HepG2 (cell line): ENCODE measurements around the gene KIRREL3. TPM values are rescaled to one million over a fixed set of nuclear protein-coding genes. Genes with fewer than 3 reads are reported as not detected.

ENCODE experiments used
- ATAC-seq: fragments of 200-7000 bp; cut with Tn5 transposase; 3 replicates; pipeline ENCODE4 v1.9.1; 2020; ENCODE audit warnings: mild to moderate bottlenecking, moderate library complexity
- BruUV-seq: library from RNA; stranded (reverse); fragments of 400-500 nt; replicated peaks from 2 replicates; lab custom pipeline; 2021; lab: Mats Ljungman, UMichigan
- CTCF ChIA-PET: fragments of 300-600 bp; formaldehyde crosslinking; extraction: SDS; loops from one replicate; lab custom pipeline; 2021; ENCODE audit warnings: low total read pairs, inconsistent platforms, low intra/inter-chr PET ratio; lab: Yijun Ruan, JAX
- POLR2A ChIA-PET: fragments of 350-600 bp; sonication (Branson Sonifier 250); formaldehyde crosslinking; loops from one replicate; lab custom pipeline; 2020; ENCODE audit warnings: antibody characterized with exemption, inconsistent platforms; lab: Yijun Ruan, JAX
- DNase-seq: peaks from one replicate; pipeline ENCODE4 v3.0.0-alpha.2; 2015; ENCODE audit warnings: low spot score
- FAIRE-seq: peaks from 3 replicates; lab custom pipeline; 2011; peaks lifted over from hg19 to GRCh38; lab: Jason Lieb, UNC
- H2AFZ ChIP-seq: one replicate; pipeline ENCODE4 v1.6.1; 2011; ENCODE audit warnings: low read length, inconsistent platforms
- H3K27ac ChIP-seq: fragments of 300-600 bp; 3 replicates; pipeline ENCODE4 v1.8.0; 2011; ENCODE audit warnings: mixed run types, mild to moderate bottlenecking, mixed read lengths, low read length, inconsistent platforms; ENCODE audit not compliant: insufficient read depth; ENCODE audit errors: extremely low read length
- H3K27me3 ChIP-seq, 2 experiments: fragments of 200-600 bp in 1 of 2; 2 replicates in 1 of 2; 3 replicates in 1 of 2; pipeline versions ENCODE4 v1.6.0 to v1.8.0; 2011; ENCODE audit warnings: low read length in 2 of 2, mild to moderate bottlenecking in 2 of 2, moderate library complexity in 2 of 2, inconsistent platforms in 1 of 2; ENCODE audit not compliant: insufficient read depth in 2 of 2, control insufficient read depth in 1 of 2
- H3K36me3 ChIP-seq, 2 experiments: fragments of 200-600 bp in 1 of 2; replicated peaks in 1 of 2; 2 replicates in 1 of 2; 3 replicates in 1 of 2; pipeline versions ENCODE4 v1.5.1 to v1.8.0; 2011; ENCODE audit warnings: low read length in 2 of 2, inconsistent platforms in 1 of 2; ENCODE audit not compliant: insufficient read depth in 2 of 2, control insufficient read depth in 1 of 2
- H3K4me1 ChIP-seq: 2 replicates; pipeline ENCODE4 v1.5.1; 2012; ENCODE audit warnings: low read length, inconsistent platforms; ENCODE audit not compliant: insufficient read depth
- H3K4me2 ChIP-seq: 2 replicates; pipeline ENCODE4 v1.6.0; 2011; ENCODE audit warnings: low read depth, low read length, inconsistent platforms
- H3K4me3 ChIP-seq, 3 experiments: fragments of 200-600 bp in 1 of 3; sonication (generic), shearing (Covaris generic) in 1 of 3; replicated peaks in 1 of 3; 2 replicates each; pipeline ENCODE4 v1.5.1; 2011 to 2016; ENCODE audit warnings: low read length in 3 of 3, inconsistent platforms in 2 of 3, low read depth in 2 of 3, mild to moderate bottlenecking in 2 of 3, control low read depth in 1 of 3, mixed read lengths in 1 of 3; ENCODE audit not compliant: insufficient read depth in 1 of 3
- H3K79me2 ChIP-seq: one replicate; pipeline ENCODE4 v1.6.1; 2011; ENCODE audit warnings: low read length, inconsistent platforms; ENCODE audit not compliant: insufficient read depth
- H3K9ac ChIP-seq: 2 replicates; pipeline ENCODE4 v1.6.0; 2011; ENCODE audit warnings: mild to moderate bottlenecking, low read depth, low read length, inconsistent platforms; ENCODE audit not compliant: insufficient read depth
- H3K9me3 ChIP-seq: 2 replicates; pipeline ENCODE4 v1.5.1; 2012; ENCODE audit warnings: mild to moderate bottlenecking, low read length
- H4K20me1 ChIP-seq: 2 replicates; pipeline ENCODE4 v1.6.0; 2011; ENCODE audit warnings: inconsistent platforms, mild to moderate bottlenecking, low read length, moderate library complexity; ENCODE audit not compliant: insufficient read depth
- GTF2F1 ChIP-seq: fragments of 150-350 bp; IDR thresholded peaks from 2 replicates; pipeline ENCODE4 v1.6.1; 2014; ENCODE audit warnings: low read length
- SALL2 ChIP-seq: sonication (generic); formaldehyde crosslinking; IDR thresholded peaks from 2 replicates; pipeline ENCODE4 v1.8.1; 2023; ENCODE audit warnings: mild to moderate bottlenecking, missing genetic modification reagents, inconsistent platforms
- TOPORS ChIP-seq: sonication (generic); formaldehyde crosslinking; IDR thresholded peaks from 2 replicates; pipeline ENCODE4 v1.8.0; 2023; ENCODE audit warnings: mild to moderate bottlenecking, missing genetic modification reagents
- ZBTB1 ChIP-seq: sonication (generic); formaldehyde crosslinking; IDR thresholded peaks from 2 replicates; pipeline ENCODE4 v1.4.0; 2020; ENCODE audit warnings: missing genetic modification reagents, borderline replicate concordance
- ZBTB14 ChIP-seq: sonication (generic); formaldehyde crosslinking; IDR thresholded peaks from 2 replicates; pipeline ENCODE4 v1.4.0; 2020; ENCODE audit warnings: missing genetic modification reagents
- WGBS: methylation state at CpG from one replicate; pipeline ENCODE4 v1.1.6; 2017; ENCODE audit warnings: low lambda C conversion rate; 5-methylcytosine and 5-hydroxymethylcytosine counted together
- in situ Hi-C: cut with HindIII; loops from 2 replicates; pipeline ENCODE4 v1.10.0; 2017; ENCODE audit warnings: low pct_unique_long_range_greater_than_20kb; ENCODE audit not compliant: extremely low pct_ligation_motif_present
- intact Hi-C: fragments of 100-400 bp; cut with micrococcal nuclease; formaldehyde crosslinking; loops from one replicate; pipeline ENCODE4 v1.10.0; 2022; ENCODE audit not compliant: unreplicated experiment
- polyA plus RNA-seq, 8 experiments: library from polyadenylated mRNA; depleted of rRNA in 3 of 8; stranded (reverse) in 7 of 8; unstranded in 1 of 8; fragments of >200 nt; fragmentation: Illumina TruSeq in 4 of 8; extraction: Trizol in 4 of 8; gene quantifications; 2 replicates each; pipeline versions ENCODE4 v1.2.1 to v1.2.3, GENCODE V29; 2011 to 2016; ENCODE audit warnings: low read depth in 4 of 8, missing spikeins in 1 of 8, mixed read lengths in 1 of 8; ENCODE audit not compliant: insufficient read depth in 1 of 8
- total RNA-seq, 5 experiments: library from RNA; depleted of rRNA; stranded (reverse); fragments of >200 nt; fragmentation: Illumina TruSeq; extraction: Trizol; gene quantifications; 2 replicates each; pipeline ENCODE4 v1.2.3, GENCODE V29; 2016; ENCODE audit warnings: low read depth in 1 of 5
- TF ChIP-seq, protein P1 (sequence below): fragments of 450-650 bp; IDR thresholded peaks from 2 replicates; pipeline ENCODE4 v1.6.1; 2016

KIRREL3 gene
- total and polyA plus RNA-seq, 2 of the 13 experiments (the other 11 are each of a cell fraction or from before 2014, with no cell fraction given) = not detected

DNA sequence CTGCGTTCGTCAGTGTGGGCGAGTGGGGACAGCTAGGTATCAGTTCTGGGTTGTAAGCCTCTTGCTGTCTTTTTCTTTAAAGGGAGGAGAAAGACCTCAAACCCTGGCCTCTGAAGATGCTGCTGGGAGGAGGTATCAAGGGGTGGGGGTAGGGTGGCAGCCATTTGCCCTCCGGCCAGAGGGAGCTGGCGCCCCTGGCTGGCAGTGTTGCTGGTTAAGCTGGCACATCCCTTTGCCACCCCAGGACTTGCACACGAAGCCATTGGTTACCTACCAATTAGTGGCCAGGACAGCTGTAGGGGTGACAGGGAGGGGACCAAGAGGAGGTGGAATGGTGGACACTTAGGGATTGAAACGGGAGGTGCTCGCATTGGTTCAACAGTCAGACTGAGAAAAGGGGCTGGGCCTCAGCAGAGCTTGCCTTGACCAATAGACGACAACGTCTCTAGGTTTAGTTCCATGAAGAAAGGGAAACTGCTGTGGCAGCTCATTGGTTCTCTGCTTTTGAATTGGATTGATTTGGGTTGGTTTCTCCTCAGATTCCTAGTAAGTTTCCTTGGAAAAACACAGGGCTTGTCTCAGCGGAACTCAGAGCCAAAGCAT is 567.2 kb downstream of the KIRREL3 start:
- POLR2A ChIA-PET = no interaction called here
- no TSS peak for BruUV-seq
- H3K4me2 ChIP-seq = no peak overlapping the region
- H3K27me3 ChIP-seq = peaks cover 0 to 7% of the 10 kb centered on the region in 2 experiments; a peak in 2 of 5 replicates
- no peaks in the 10 kb centered on the region for H3K36me3 ChIP-seq
- TF ChIP-seq ZBTB14 (CRISPR knock-in tag) (no peak), SALL2 (CRISPR knock-in tag) (no peak), ZBTB1 (CRISPR knock-in tag) (no peak), GTF2F1 (no peak)
- no peak overlapping the region for H3K9ac ChIP-seq
- FAIRE-seq = no peak
- no peak overlapping the region for H3K27ac ChIP-seq
- no peaks in the 10 kb centered on the region for H3K9me3 ChIP-seq
- WGBS = 51% methylated on average over 10 of the region's 11 CpGs
- H3K4me3 ChIP-seq = no peak overlapping the region
- intact Hi-C loops = no loop called here
- no peaks in the 10 kb centered on the region for H3K4me1 ChIP-seq
- H3K79me2 ChIP-seq = no peaks in the 10 kb centered on the region
- ATAC-seq = no peak
- H4K20me1 ChIP-seq = no peaks in the 10 kb centered on the region
- no peak for DNase-seq
- no peak overlapping the region for H2AFZ ChIP-seq
- in situ Hi-C loops = loop anchor here (10.0 to 25.0 kb wide), 2 partner anchors 911 to 1729 kb away; no protein-coding TSS in a partner anchor
- CTCF ChIA-PET = interaction anchor here (0.6 kb wide), 1 partner anchor 1087 kb away, joined by 3 read pairs; no protein-coding TSS in a partner anchor

- Histone ChIP-seq H3K36me3 (no peaks in the 10 kb centered on the region), H3K79me2 (no peaks in the 10 kb centered on the region), H3K4me3 (no peak overlapping the region), H3K27me3 (peaks cover 0 to 7% of the 10 kb centered on the region in 2 experiments; a peak in 2 of 5 replicates), H3K27ac (no peak overlapping the region), H3K9ac (no peak overlapping the region)
- no peak for TF ChIP-seq TOPORS (CRISPR knock-in tag)
- TF ChIP-seq, protein P1, sequence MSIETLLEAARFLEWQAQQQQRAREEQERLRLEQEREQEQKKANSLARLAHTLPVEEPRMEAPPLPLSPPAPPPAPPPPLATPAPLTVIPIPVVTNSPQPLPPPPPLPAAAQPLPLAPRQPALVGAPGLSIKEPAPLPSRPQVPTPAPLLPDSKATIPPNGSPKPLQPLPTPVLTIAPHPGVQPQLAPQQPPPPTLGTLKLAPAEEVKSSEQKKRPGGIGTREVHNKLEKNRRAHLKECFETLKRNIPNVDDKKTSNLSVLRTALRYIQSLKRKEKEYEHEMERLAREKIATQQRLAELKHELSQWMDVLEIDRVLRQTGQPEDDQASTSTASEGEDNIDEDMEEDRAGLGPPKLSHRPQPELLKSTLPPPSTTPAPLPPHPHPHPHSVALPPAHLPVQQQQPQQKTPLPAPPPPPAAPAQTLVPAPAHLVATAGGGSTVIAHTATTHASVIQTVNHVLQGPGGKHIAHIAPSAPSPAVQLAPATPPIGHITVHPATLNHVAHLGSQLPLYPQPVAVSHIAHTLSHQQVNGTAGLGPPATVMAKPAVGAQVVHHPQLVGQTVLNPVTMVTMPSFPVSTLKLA = peak; percentile 54; the same call in 1 of the 2 replicates
- TF ChIP-seq, all 625 proteins: peak for 1
- Histone ChIP-seq H3K4me2 (no peak overlapping the region), H3K9me3 (no peaks in the 10 kb centered on the region), H3K4me1 (0 out of 2 replicates have a peak, but pooled peaks cover under 1% of the 10 kb centered on the region), H4K20me1 (no peaks in the 10 kb centered on the region), H2AFZ (no peak overlapping the region)
- DNase-seq (no peak), FAIRE-seq (no peak), ATAC-seq (no peak)
- CTCF ChIA-PET = interaction anchor here (0.6 kb wide), 1 partner anchor 1088 kb away, joined by 3 read pairs; no protein-coding TSS in a partner anchor
- BruUV-seq = no TSS peak
- 69% methylated on average over 5 of the region's 6 CpGs for whole genome bisulfite sequencing
- intact Hi-C loops (no loop called here), in situ Hi-C loops (loop anchor here (10.0 to 25.0 kb wide), 2 partner anchors 912 to 1730 kb away; no protein-coding TSS in a partner anchor)
- POLR2A ChIA-PET = interaction anchor here (1.6 kb wide), 1 partner anchor 129 kb away, joined by 4 read pairs; the partner anchor contains the start of gene DCPS
Measured at GRCh38 chr11:126432525-126432924, 568.0 kb downstream of the KIRREL3 start.
